Head of caudate nucleus (tissue), 42 donors: ENCODE data around the gene PIK3R3.
"Not testable (repeated sequence)": the region's sequence is repeated elsewhere in the genome, so short reads cannot be mapped to it uniquely, and the experiment has no call there.

Source experiments
- DNase-seq, 42 donors: peaks; one replicate each; pipeline versions ENCODE4 v3.0.0 to v3.0.0-alpha.2; 2020 to 2021; ENCODE audit warnings: mixed read lengths in 7 of 42
- intact Hi-C: fragments of 100-400 bp; cut with DNase I; formaldehyde crosslinking; loops from one replicate; pipeline ENCODE4 v1.15.0; 2022

Gene PIK3R3

GRCh38 chr1:46118856-46119255 is 13.6 kb downstream of the PIK3R3 start:
- intact Hi-C loops = no loop called here
- no peak for DNase-seq

- DNase-seq = no peak
- intact Hi-C loops = no loop called here
Observed at GRCh38 chr1:46117810-46118494, 14.5 kb downstream of the PIK3R3 start.

GRCh38 chr1:46114925-46115603 is 17.4 kb downstream of the PIK3R3 start:
- intact Hi-C loops = no loop called here
- no peak for DNase-seq

- intact Hi-C loops = no loop called here
- no peak for DNase-seq
Observed at GRCh38 chr1:46113948-46114347, 18.5 kb downstream of the PIK3R3 start.

GRCh38 chr1:46112108-46112507 is 20.3 kb downstream of the PIK3R3 start:
- no peak for DNase-seq
- intact Hi-C loops = no loop called here

GRCh38 chr1:46110521-46110920 is 21.9 kb downstream of the PIK3R3 start:
- no peak for DNase-seq
- intact Hi-C loops = no loop called here

GRCh38 chr1:46102769-46103476 is 29.5 kb downstream of the PIK3R3 start:
- DNase-seq = no peak
- intact Hi-C loops = no loop called here

GRCh38 chr1:46099215-46099614 is 33.2 kb downstream of the PIK3R3 start:
- intact Hi-C loops = no loop called here
- no peak for DNase-seq

- intact Hi-C loops = no loop called here
- no peak for DNase-seq
Observed at GRCh38 chr1:46098027-46098712, 34.3 kb downstream of the PIK3R3 start.

- intact Hi-C loops = no loop called here
- DNase-seq = no peak
Observed at GRCh38 chr1:46097149-46097472, 35.3 kb downstream of the PIK3R3 start.

- DNase-seq = no peak
Observed at GRCh38 chr1:46096269-46097148, 35.9 kb downstream of the PIK3R3 start.

GRCh38 chr1:46095110-46095509 is 37.3 kb downstream of the PIK3R3 start:
- intact Hi-C loops, DNase-seq: not testable (repeated sequence)

More at GRCh38 chr1:46096269-46097148, 35.9 kb downstream of the PIK3R3 start:
- intact Hi-C loops = no loop called here

- intact Hi-C loops = no loop called here
- DNase-seq = no peak
Observed at GRCh38 chr1:46094471-46095005, 37.9 kb downstream of the PIK3R3 start.

- DNase-seq, intact Hi-C loops: not testable (repeated sequence)
Observed at GRCh38 chr1:46093832-46094231, 38.6 kb downstream of the PIK3R3 start.

GRCh38 chr1:46087891-46088290 is 44.5 kb downstream of the PIK3R3 start:
- DNase-seq = no peak
- intact Hi-C loops = no loop called here

GRCh38 chr1:46086576-46086975 is 45.9 kb downstream of the PIK3R3 start:
- no peak for DNase-seq
- intact Hi-C loops = no loop called here

GRCh38 chr1:46084553-46085451 is 47.6 kb downstream of the PIK3R3 start:
- intact Hi-C loops = no loop called here
- no peak for DNase-seq

GRCh38 chr1:46083579-46083978 is 48.9 kb downstream of the PIK3R3 start:
- no peak for DNase-seq
- intact Hi-C loops = no loop called here
